Fibroblast of upper back skin (primary cell): Measurements from ENCODE around the gene TRAF3.

Source experiments
- DNase-seq: peaks from one replicate; pipeline ENCODE4 v3.0.0-alpha.2; 2013

Gene TRAF3

DNA sequence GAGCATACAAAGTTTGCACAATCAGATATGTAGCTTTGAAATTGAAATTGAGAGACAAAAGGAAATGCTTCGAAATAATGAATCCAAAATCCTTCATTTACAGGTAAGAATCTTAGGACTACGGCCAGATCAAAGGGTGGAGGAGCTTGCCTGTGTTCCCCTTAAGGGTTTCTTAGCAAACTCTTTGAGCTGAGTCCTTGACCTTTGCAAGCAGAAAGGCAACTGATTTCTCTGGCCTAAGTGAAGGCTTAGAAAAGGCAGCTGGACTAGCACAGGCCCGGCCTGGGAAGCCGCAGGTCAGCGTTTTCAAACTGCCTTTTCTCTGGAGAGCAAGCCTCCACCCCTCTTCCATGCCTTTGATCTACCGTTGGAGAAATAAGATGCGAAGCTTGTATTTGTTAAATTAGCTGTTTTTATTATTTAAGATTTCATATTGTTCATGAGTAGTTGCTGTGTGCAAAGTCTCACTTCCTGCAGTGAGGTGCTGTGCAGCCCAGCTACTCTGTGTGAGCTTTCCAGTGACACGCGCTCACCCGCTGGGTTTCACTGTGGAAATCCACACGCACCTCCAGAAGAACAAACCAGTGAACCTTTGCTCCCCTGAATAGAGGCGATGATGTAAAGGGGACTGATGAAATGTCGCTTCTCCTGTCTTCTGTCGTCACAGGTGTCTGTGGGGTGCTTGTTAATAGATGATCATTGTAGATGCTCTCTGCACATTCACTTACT lies 120.2 kb downstream of the TRAF3 start:
- DNase-seq: no peak

GRCh38 chr14:102898298-102898697 lies 121.0 kb downstream of the TRAF3 start:
- no peak for DNase-seq

GRCh38 chr14:102898776-102899515 lies 121.7 kb downstream of the TRAF3 start:
- DNase-seq: no peak

- DNase-seq: no peak
Observed at GRCh38 chr14:102899516-102899900, 122.3 kb downstream of the TRAF3 start.

DNA sequence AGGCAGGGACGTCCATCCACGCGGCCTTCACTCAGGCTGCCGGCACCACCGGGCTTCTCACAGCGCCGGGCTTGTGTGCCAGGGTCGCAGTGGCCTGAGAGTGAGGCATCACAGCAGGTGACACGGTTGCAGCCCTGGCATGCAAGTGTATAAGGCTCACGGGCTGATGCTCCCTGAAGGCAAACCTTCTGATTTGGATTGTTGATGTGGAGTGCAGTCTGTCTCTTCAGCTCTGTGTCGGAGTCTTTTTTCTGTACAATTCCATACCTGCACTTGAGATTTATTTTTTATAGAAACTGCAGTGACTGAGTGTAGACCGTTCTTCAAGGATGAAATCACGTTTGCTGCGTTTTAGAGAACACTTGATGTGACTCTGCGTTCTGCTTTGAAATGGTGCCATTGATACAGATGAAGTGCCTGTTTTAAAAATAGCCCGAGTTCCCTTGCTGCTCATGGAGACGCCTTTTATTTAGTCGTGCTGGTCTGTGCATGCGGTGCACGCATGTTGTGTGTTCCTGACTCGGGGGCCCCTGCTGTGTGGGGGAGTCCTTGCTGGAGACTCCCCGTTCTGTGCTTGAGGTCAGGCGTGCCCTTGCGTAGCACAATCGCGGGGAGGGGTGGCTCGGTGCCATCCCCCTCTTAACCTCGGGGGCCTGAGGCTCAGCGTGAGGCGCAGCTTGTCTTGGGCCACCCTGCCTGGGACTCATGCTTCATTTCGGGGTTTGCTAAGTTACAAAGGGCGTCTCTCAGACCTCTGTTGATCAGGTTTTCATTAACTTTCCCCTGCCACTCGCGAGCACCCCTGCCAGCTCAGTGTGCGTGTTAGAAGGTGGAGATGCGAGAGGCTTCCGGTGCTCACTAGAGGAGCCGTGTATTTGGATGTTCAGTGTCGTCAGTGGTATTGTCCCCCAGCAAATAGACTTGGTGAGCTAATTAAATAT lies 123.7 kb downstream of the TRAF3 start:
- no peak for DNase-seq

DNA sequence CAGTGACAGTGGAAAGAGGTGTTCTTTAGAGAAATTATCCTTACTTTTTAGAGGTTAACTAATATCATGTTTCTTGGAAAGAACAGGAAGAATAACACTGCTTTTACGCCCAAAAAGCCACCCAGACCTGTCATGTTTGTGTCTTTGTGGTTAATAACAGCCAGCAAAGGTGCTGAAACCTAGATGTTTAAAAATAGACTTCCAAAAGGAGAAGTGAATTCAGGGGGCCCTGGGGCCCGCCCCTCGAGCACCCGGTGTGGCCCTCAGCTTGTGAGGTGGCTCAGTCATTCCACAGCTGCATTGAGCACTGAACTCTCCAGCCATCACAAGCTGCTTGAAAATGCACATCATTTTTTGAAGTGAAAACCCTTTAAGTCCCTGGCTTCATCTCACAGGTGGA lies 124.4 kb downstream of the TRAF3 start:
- DNase-seq: no peak

DNA sequence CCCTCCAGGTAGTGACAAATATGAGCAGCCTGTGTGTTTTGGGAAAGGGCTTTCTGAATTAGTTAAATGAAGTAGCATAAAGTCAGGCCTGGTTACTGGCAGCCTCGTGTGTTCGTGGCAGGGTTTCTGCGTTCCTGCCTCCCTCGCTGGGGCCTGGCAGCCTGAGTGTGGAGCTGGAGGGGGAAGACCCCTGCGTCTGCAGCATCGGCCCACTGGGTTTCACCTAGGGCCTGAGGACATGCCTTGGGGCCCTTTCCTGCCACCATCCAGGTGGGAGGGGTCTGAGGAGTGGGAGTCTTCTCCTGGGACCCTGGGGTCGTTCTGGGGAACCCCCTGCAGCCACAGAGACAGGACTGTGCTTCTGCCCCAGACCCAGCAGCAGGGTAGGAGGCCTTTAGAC lies 124.8 kb downstream of the TRAF3 start:
- DNase-seq: no peak

- DNase-seq: no peak
Observed at GRCh38 chr14:102902523-102903247, 125.4 kb downstream of the TRAF3 start.

- DNase-seq: no peak
Observed at GRCh38 chr14:102903248-102903888, 126.1 kb downstream of the TRAF3 start.

DNA sequence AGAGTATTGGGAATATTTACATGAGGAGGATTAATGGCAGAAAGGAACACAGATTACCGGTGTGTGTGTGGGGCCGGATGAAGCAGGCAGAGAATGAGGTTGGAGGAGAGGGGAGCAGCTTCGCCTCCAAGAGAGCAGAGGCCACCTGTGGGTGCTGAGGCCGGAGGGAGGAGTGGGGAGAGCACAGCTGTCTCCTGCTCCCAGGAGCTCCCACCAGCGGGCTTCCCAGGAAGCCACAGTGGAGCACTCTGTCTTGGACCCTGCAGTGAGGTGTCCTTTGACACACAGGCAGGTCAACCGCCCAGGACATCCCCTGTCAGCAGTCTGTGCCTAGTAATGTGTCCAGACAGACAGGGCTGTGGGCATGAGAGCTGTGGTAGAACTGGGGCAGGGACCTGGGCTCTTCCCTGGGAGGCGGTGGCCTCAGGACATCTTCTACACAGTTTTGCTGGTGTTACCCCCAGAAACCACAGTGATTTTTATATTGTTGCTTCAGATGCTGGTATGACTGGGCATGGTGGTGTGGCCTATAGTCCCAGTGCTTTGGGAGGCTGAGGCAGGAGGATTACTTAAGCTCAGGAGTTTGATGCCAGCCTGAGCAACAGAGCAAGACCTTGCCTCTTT lies 126.8 kb downstream of the TRAF3 start:
- no peak for DNase-seq

GRCh38 chr14:102905116-102906108 lies 128.2 kb downstream of the TRAF3 start:
- no peak for DNase-seq

- DNase-seq: no peak
Observed at GRCh38 chr14:102906616-102907302, 129.5 kb downstream of the TRAF3 start.

GRCh38 chr14:102907303-102907844 lies 130.1 kb downstream of the TRAF3 start:
- no peak for DNase-seq

DNA sequence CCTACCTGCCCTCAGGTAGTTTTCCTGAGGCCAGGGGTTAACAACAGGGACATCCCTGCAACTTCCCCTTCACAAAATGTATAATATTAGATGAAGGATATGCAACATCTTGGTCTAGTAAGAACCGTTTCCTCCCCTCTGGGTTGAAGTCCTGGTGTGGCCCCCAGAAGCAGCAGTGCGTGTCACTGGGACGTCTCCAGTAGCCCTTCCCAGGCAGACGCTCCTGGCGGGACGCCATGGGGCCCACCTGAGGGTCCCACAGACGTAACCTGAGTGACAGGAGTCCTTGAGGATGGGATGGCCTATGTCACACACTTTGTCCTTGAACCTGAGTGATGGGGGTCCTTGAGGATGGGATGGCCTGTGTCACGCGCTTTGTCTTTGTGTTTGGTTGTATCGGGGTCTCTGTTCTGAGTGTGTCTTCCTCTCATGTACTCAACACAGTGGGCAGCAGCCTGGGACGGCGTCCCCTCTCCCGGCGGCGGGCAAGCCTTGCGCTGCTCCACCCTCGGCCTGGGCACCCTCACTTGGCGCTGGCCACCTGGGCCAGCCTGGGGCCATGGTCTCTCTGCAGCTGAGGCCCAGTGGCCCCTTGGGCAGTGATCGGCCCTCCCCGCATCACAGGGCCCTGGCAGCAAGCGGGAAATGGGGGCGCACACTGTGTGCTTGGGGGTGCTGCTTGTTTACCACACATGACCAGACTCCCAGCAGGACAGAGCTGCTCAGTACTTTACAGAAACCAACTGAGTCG lies 130.9 kb downstream of the TRAF3 start:
- DNase-seq: no peak

- DNase-seq: no peak
Observed at GRCh38 chr14:102908766-102909455, 131.7 kb downstream of the TRAF3 start.

DNA sequence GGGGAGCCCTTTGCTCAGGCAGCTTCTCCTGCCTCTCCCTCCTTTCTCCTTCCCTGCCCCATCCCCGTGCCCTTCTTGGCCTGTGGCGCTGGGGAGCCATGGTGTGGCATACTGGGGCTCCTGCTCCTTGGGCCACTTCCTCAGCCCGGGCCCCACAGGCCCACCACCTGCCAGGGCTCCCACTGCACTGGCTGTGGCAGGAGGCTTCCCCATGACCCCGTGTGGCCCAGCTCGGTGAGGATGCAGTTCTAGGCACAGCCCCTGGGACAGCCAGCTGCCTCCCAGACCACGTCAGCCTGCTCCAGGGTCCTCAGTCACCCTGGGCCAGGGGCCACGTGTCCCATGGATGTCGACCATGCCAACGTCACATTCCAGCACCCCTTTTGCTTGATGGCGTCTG lies 132.2 kb downstream of the TRAF3 start:
- no peak for DNase-seq

GRCh38 chr14:102909911-102910310 lies 132.7 kb downstream of the TRAF3 start:
- DNase-seq: no peak

- no peak for DNase-seq
Observed at GRCh38 chr14:102910442-102910841, 133.2 kb downstream of the TRAF3 start.
